WTC11 (cell line): Measurements from ENCODE around the gene WDR1. TPM values are rescaled to one million over a fixed set of nuclear protein-coding genes. Genes with fewer than 3 reads are reported as not detected.

Experiments used
- ATAC-seq: fragments of 200-7000 bp; cut with Tn5 transposase; 2 replicates; pipeline ENCODE4 v1.10.0; 2021; ENCODE audit warnings: mild to moderate bottlenecking, moderate library complexity
- CTCF ChIA-PET: fragments of 300-600 bp; sonication (Branson Sonifier 250); formaldehyde crosslinking; loops from one replicate; lab custom pipeline; 2021; ENCODE audit warnings: antibody characterized with exemption; lab: Charles Lee
- POLR2A ChIA-PET: fragments of 350-600 bp; sonication (Branson Sonifier 250); formaldehyde crosslinking; loops from one replicate; lab custom pipeline; 2021; ENCODE audit warnings: antibody characterized with exemption; lab: Charles Lee
- DNase-seq: peaks from one replicate; pipeline ENCODE4 v3.0.0; 2021; ENCODE audit warnings: low spot score
- H3K27ac Mint-ChIP-seq: 2 replicates; pipeline ENCODE4 v1.8.0; 2021; ENCODE audit warnings: mixed read lengths
- H3K27me3 Mint-ChIP-seq: 2 replicates; pipeline ENCODE4 v1.8.0; 2021; ENCODE audit warnings: low read depth, mild to moderate bottlenecking, moderate library complexity, mixed read lengths
- H3K36me3 Mint-ChIP-seq: 2 replicates; pipeline ENCODE4 v1.8.0; 2021; ENCODE audit warnings: mixed read lengths
- H3K4me1 Mint-ChIP-seq: 2 replicates; pipeline ENCODE4 v1.8.0; 2022; ENCODE audit warnings: mixed read lengths
- H3K4me3 Mint-ChIP-seq: 2 replicates; pipeline ENCODE4 v1.8.0; 2021; ENCODE audit warnings: mild to moderate bottlenecking, moderate library complexity, mixed read lengths
- H3K9me3 Mint-ChIP-seq: 2 replicates; pipeline ENCODE4 v1.8.0; 2021; ENCODE audit warnings: mixed read lengths
- CREM ChIP-seq: sonication (generic); formaldehyde crosslinking; IDR thresholded peaks from 2 replicates; pipeline ENCODE4 v1.8.1; 2022; ENCODE audit warnings: mild to moderate bottlenecking, missing genetic modification reagents, moderate library complexity
- HMGA2 ChIP-seq: fragments of 250-450 bp; sonication (Bioruptor Pico); IDR thresholded peaks from 2 replicates; pipeline ENCODE4 v1.4.0; 2021; ENCODE audit warnings: mild to moderate bottlenecking, moderate library complexity
- RORB ChIP-seq: fragments of 250-450 bp; sonication (Bioruptor Pico); IDR thresholded peaks from 2 replicates; pipeline ENCODE4 v1.9.0; 2021; ENCODE audit warnings: mild to moderate bottlenecking
- TCF7 ChIP-seq: sonication (generic); formaldehyde crosslinking; IDR thresholded peaks from 2 replicates; pipeline ENCODE4 v1.8.0; 2022; ENCODE audit warnings: mild to moderate bottlenecking, low read depth, missing genetic modification reagents, moderate library complexity
- ZNF263 ChIP-seq: sonication (generic); formaldehyde crosslinking; IDR thresholded peaks from 2 replicates; pipeline ENCODE4 v1.8.1; 2022; ENCODE audit warnings: low read depth, mild to moderate bottlenecking, moderate library complexity, missing genetic modification reagents
- ZNF416 ChIP-seq: fragments of 250-450 bp; sonication (Bioruptor Pico); IDR thresholded peaks from 2 replicates; pipeline ENCODE4 v1.9.0; 2021; ENCODE audit warnings: mild to moderate bottlenecking, inconsistent platforms
- ZNF423 ChIP-seq: fragments of 250-450 bp; sonication (Bioruptor Pico); IDR thresholded peaks from 2 replicates; pipeline ENCODE4 v2.1.2; 2022; ENCODE audit warnings: mild to moderate bottlenecking, moderate library complexity
- ZNF671 ChIP-seq: fragments of 250-450 bp; sonication (Bioruptor Pico); IDR thresholded peaks from 2 replicates; pipeline ENCODE4 v1.8.0; 2021; ENCODE audit warnings: mild to moderate bottlenecking
- total RNA-seq: library from RNA; stranded (reverse); gene quantifications from 3 replicates; pipeline ENCODE4 v1.2.3, GENCODE V29; 2021
- TF ChIP-seq, protein P1 (sequence below): sonication (generic); formaldehyde crosslinking; IDR thresholded peaks from 2 replicates; pipeline ENCODE4 v1.8.0; 2023; ENCODE audit warnings: mild to moderate bottlenecking, missing genetic modification reagents
- TF ChIP-seq, protein P2 (sequence below): sonication (generic); formaldehyde crosslinking; IDR thresholded peaks from 2 replicates; pipeline ENCODE4 v1.8.0; 2022; ENCODE audit warnings: mild to moderate bottlenecking, missing genetic modification reagents
- TF ChIP-seq, protein P3 (sequence below): sonication (generic); formaldehyde crosslinking; IDR thresholded peaks from 2 replicates; pipeline ENCODE4 v1.8.1; 2023; ENCODE audit warnings: mild to moderate bottlenecking, missing genetic modification reagents, borderline replicate concordance
- TF ChIP-seq, protein P4 (sequence below): fragments of 250-450 bp; sonication (Bioruptor Pico); IDR thresholded peaks from 2 replicates; pipeline ENCODE4 v1.9.0; 2021; ENCODE audit warnings: mild to moderate bottlenecking, borderline replicate concordance
- TF ChIP-seq, protein P5 (sequence below): sonication (generic); formaldehyde crosslinking; IDR thresholded peaks from 2 replicates; pipeline ENCODE4 v1.8.1; 2022; ENCODE audit warnings: missing genetic modification reagents, borderline replicate concordance
- TF ChIP-seq, protein P6 (sequence below): sonication (generic); formaldehyde crosslinking; conservative IDR thresholded peaks from 2 replicates; pipeline ENCODE4 v1.8.1; 2022; ENCODE audit warnings: mild to moderate bottlenecking, missing genetic modification reagents

The WDR1 gene
- total RNA-seq, 1 experiment from 2014 or later, result 288 TPM

DNA sequence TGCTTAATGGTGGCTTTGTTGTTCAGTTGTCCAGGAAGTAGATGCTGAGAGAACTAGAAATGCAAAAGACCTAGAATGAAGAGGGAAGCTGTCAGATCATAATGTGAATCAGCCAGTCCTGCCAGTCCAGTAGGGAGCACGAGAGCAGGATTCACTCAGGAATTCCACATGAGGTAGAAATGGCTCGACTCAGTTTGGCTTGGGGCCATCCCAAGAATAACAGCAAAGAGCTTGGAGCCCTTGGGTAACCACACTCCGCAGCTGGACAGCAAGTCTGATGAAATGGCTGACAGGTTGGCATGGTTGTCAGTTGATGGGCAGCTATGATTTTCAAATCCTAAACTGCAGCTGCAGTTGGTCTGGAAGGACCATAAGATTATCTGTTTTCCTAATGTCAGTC is 44.5 kb upstream of the WDR1 start:
- CTCF ChIA-PET, result interaction anchor here (1.1 to 4.3 kb wide), 3 partner anchors 19 to 376 kb away, joined by 3 to 58 read pairs (median 6); no protein-coding TSS in a partner anchor
- no peaks in the 10 kb centered on the region for H3K36me3 Mint-ChIP-seq
- no peak overlapping the region for H3K4me3 Mint-ChIP-seq
- no peak for ATAC-seq
- H3K27me3 Mint-ChIP-seq, result peaks cover 5% of the 10 kb centered on the region; the same call in 1 of the 2 replicates
- DNase-seq, result no peak
- POLR2A ChIA-PET, result interaction anchor here (0.7 kb wide), 1 partner anchor 257 kb away, joined by 3 read pairs; no protein-coding TSS in a partner anchor
- peaks cover 6% of the 10 kb centered on the region for H3K4me1 Mint-ChIP-seq
- no peaks in the 10 kb centered on the region for H3K9me3 Mint-ChIP-seq
- no peak overlapping the region for H3K27ac Mint-ChIP-seq
- TF ChIP-seq ZNF671 (CRISPR knock-in tag) (no peak), ZNF263 (CRISPR knock-in tag) (no peak), TCF7 (CRISPR knock-in tag) (no peak), ZNF423 (CRISPR knock-in tag) (no peak), CREM (CRISPR knock-in tag) (no peak), ZNF416 (CRISPR knock-in tag) (no peak), RORB (no peak), HMGA2 (CRISPR knock-in tag) (no peak)
- TF ChIP-seq, protein P1, sequence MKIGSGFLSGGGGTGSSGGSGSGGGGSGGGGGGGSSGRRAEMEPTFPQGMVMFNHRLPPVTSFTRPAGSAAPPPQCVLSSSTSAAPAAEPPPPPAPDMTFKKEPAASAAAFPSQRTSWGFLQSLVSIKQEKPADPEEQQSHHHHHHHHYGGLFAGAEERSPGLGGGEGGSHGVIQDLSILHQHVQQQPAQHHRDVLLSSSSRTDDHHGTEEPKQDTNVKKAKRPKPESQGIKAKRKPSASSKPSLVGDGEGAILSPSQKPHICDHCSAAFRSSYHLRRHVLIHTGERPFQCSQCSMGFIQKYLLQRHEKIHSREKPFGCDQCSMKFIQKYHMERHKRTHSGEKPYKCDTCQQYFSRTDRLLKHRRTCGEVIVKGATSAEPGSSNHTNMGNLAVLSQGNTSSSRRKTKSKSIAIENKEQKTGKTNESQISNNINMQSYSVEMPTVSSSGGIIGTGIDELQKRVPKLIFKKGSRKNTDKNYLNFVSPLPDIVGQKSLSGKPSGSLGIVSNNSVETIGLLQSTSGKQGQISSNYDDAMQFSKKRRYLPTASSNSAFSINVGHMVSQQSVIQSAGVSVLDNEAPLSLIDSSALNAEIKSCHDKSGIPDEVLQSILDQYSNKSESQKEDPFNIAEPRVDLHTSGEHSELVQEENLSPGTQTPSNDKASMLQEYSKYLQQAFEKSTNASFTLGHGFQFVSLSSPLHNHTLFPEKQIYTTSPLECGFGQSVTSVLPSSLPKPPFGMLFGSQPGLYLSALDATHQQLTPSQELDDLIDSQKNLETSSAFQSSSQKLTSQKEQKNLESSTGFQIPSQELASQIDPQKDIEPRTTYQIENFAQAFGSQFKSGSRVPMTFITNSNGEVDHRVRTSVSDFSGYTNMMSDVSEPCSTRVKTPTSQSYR (CRISPR knock-in tag), result no peak
- TF ChIP-seq, protein P2, sequence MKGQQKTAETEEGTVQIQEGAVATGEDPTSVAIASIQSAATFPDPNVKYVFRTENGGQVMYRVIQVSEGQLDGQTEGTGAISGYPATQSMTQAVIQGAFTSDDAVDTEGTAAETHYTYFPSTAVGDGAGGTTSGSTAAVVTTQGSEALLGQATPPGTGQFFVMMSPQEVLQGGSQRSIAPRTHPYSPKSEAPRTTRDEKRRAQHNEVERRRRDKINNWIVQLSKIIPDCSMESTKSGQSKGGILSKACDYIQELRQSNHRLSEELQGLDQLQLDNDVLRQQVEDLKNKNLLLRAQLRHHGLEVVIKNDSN, result no peak
- TF ChIP-seq, protein P3, sequence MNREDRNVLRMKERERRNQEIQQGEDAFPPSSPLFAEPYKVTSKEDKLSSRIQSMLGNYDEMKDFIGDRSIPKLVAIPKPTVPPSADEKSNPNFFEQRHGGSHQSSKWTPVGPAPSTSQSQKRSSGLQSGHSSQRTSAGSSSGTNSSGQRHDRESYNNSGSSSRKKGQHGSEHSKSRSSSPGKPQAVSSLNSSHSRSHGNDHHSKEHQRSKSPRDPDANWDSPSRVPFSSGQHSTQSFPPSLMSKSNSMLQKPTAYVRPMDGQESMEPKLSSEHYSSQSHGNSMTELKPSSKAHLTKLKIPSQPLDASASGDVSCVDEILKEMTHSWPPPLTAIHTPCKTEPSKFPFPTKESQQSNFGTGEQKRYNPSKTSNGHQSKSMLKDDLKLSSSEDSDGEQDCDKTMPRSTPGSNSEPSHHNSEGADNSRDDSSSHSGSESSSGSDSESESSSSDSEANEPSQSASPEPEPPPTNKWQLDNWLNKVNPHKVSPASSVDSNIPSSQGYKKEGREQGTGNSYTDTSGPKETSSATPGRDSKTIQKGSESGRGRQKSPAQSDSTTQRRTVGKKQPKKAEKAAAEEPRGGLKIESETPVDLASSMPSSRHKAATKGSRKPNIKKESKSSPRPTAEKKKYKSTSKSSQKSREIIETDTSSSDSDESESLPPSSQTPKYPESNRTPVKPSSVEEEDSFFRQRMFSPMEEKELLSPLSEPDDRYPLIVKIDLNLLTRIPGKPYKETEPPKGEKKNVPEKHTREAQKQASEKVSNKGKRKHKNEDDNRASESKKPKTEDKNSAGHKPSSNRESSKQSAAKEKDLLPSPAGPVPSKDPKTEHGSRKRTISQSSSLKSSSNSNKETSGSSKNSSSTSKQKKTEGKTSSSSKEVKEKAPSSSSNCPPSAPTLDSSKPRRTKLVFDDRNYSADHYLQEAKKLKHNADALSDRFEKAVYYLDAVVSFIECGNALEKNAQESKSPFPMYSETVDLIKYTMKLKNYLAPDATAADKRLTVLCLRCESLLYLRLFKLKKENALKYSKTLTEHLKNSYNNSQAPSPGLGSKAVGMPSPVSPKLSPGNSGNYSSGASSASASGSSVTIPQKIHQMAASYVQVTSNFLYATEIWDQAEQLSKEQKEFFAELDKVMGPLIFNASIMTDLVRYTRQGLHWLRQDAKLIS (CRISPR knock-in tag), result no peak
- TF ChIP-seq, protein P4, sequence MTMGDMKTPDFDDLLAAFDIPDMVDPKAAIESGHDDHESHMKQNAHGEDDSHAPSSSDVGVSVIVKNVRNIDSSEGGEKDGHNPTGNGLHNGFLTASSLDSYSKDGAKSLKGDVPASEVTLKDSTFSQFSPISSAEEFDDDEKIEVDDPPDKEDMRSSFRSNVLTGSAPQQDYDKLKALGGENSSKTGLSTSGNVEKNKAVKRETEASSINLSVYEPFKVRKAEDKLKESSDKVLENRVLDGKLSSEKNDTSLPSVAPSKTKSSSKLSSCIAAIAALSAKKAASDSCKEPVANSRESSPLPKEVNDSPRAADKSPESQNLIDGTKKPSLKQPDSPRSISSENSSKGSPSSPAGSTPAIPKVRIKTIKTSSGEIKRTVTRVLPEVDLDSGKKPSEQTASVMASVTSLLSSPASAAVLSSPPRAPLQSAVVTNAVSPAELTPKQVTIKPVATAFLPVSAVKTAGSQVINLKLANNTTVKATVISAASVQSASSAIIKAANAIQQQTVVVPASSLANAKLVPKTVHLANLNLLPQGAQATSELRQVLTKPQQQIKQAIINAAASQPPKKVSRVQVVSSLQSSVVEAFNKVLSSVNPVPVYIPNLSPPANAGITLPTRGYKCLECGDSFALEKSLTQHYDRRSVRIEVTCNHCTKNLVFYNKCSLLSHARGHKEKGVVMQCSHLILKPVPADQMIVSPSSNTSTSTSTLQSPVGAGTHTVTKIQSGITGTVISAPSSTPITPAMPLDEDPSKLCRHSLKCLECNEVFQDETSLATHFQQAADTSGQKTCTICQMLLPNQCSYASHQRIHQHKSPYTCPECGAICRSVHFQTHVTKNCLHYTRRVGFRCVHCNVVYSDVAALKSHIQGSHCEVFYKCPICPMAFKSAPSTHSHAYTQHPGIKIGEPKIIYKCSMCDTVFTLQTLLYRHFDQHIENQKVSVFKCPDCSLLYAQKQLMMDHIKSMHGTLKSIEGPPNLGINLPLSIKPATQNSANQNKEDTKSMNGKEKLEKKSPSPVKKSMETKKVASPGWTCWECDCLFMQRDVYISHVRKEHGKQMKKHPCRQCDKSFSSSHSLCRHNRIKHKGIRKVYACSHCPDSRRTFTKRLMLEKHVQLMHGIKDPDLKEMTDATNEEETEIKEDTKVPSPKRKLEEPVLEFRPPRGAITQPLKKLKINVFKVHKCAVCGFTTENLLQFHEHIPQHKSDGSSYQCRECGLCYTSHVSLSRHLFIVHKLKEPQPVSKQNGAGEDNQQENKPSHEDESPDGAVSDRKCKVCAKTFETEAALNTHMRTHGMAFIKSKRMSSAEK, result no peak
- TF ChIP-seq, protein P5, sequence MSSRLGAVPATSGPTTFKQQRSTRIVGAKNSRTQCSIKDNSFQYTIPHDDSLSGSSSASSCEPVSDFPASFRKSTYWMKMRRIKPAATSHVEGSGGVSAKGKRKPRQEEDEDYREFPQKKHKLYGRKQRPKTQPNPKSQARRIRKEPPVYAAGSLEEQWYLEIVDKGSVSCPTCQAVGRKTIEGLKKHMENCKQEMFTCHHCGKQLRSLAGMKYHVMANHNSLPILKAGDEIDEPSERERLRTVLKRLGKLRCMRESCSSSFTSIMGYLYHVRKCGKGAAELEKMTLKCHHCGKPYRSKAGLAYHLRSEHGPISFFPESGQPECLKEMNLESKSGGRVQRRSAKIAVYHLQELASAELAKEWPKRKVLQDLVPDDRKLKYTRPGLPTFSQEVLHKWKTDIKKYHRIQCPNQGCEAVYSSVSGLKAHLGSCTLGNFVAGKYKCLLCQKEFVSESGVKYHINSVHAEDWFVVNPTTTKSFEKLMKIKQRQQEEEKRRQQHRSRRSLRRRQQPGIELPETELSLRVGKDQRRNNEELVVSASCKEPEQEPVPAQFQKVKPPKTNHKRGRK (CRISPR knock-in tag), result no peak
- TF ChIP-seq, protein P6, sequence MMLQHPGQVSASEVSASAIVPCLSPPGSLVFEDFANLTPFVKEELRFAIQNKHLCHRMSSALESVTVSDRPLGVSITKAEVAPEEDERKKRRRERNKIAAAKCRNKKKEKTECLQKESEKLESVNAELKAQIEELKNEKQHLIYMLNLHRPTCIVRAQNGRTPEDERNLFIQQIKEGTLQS (CRISPR knock-in tag), result no peak
